Activated T-helper 1 cell treated with Interleukin-2 at 50 U/mL for 16 hours (primary cell): Measurements from ENCODE around the gene RNF214.
"Not testable (repeated sequence)": the region's sequence is repeated elsewhere in the genome, so short reads cannot be mapped to it uniquely, and the experiment has no call there.

Source experiments
- DNase-seq: peaks from one replicate; pipeline ENCODE4 v3.0.0-alpha.2; 2020; ENCODE audit warnings: low read depth

The RNF214 gene

DNA sequence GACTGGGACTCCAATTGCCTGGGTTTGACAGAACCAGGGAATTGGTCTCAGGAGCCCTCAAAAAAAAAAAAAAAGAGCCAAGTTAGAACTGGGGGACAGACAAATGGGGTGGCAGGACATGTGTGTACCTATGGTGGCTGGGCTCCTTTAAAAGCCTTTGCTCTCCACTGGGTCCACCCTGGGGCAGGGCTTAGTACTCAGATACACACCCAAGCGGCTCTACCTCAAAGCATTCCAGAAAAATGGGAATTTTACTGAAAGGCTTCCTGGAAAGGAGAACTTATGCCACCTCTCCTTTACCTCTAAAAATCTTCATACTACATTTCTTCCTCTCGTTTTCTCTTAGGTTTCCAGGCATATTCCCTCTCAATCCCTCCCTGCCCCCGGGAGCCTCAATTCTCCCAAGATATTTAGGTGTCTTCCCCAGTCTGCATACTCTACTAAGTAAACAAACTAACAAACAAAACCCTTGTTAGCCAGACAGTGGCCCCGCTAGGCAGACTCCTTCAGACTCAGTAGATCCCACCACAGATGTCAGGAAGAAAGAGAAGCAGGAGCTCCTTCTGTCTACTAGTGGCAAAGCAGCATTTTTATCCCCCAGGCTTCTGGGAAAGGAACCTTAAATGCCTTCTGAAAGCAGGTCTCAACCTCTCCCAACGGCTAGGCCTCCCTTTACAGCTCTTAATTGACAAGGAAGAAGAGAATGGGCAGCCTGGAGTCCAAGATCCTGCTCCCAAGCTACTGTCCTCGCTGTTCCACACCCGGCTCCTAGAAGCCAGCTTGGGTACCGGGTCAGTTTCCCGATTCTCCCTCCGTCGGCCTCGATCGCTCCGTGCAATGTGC is 1.3 kb upstream of the RNF214 start:
- no peak for DNase-seq

- no peak for DNase-seq
Observed at GRCh38 chr11:117231842-117232091, 704 bp upstream of the RNF214 start, which contains the start of gene PCSK7. TSS of gene PCSK7 (minus strand) at chr11:117232073. CDS start at chr11:117229844, 2,229 bp downstream.

GRCh38 chr11:117232911-117233409 is 489 bp downstream of the RNF214 start:
- no peak for DNase-seq

GRCh38 chr11:117238221-117238620 is 5.8 kb downstream of the RNF214 start:
- no peak for DNase-seq

DNA sequence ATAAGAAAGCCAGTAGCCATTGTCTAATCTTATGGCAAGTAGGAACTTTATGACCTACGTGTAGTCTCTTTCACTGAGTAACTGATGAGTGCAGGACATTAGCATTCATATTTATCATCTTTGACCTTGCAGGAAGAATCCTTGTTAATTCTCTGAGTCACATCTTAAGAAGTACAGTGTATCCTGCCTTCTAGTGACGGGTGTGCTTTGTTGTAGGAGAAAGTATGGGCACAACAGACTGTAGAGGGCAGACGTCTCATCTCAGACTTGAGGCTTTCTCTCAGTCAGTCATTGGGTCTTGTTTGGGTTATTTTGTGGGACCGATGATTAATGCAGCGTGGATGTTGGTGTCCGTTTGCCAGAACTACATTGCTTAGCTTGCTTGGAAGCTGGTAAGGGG is 6.8 kb downstream of the RNF214 start:
- DNase-seq: no peak

- no peak for DNase-seq
Observed at GRCh38 chr11:117248341-117248740, 15.9 kb downstream of the RNF214 start.

DNA sequence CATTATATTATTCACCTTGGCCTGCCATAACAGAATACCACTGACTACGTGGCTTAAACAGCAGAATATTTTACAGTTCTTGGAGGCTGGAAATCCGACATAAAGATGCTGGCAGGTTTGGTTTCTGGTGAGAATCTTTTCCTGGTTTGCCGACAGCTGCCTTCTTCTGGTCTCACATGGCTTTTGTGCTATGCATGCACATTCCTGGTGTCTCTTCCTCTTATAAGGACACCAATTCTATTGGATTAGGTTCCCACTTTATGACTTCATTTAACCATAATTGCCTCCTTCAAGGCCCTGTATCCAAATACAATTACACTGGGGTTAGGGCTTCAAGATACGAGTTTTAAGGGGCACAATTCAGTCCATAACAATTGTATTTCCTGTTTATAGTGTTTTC is 17.1 kb downstream of the RNF214 start:
- no peak for DNase-seq

DNA sequence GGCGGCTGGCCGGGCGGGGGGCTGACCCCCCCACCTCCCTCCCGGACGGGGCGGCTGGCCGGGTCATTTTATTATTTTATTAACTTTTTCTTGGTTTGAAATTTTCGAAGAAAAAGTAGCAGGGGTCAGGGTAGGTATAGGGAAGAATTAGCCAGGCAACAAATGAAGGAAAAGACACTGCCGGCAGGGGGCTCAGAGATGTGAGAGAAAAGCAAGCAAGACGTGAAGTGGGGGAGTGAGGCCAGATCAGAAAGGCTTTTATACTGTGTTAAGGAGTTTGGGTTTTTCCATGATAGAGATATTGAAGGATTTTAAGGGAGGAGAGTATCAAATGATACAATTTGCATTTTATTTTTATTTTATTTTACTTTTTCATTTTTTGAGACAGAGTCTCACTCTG is 19.0 kb downstream of the RNF214 start:
- no peak for DNase-seq

DNA sequence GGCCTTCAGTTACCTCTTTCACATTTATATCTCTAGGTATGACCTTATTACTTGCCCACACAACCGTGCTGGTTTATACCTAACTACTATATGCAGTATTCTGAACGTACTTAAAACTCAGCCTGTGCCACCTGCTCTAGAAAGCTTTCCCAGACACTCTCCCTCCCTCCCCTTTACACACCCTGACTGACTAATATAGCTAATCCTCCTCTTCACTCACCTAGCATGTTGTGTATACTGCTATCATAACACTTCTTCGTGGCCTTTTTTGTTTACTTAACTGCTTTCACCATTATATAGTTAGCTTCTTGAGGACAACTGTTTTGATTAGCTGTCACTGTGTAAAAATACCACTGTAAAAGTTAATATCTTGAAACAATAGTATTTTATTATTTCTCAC is 23.5 kb downstream of the RNF214 start:
- no peak for DNase-seq

- no peak for DNase-seq
Observed at GRCh38 chr11:117256573-117256972, 24.1 kb downstream of the RNF214 start.

- DNase-seq: no peak
Observed at GRCh38 chr11:117258576-117258975, 26.1 kb downstream of the RNF214 start.

GRCh38 chr11:117259417-117259816 is 26.9 kb downstream of the RNF214 start:
- DNase-seq: no peak

- not testable (repeated sequence) for DNase-seq
Observed at GRCh38 chr11:117264624-117265323, 32.3 kb downstream of the RNF214 start.

DNA sequence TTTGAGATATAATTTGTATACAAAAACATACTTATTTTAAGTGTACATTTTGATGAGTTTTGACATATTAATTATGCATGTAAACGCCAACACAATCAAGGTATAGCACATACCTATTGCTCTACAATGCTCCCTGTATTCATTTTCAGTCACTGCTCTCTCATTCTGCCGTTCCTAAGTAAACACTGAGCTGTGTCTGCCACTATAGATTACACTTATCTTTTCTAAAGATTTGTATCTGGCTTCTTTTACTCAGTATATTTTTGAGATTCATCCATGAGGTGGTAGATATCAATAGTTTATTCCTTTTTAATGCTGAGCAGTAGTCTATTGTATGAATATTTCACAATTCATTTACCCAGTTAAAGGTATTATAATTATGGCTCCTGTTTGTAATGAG is 33.3 kb downstream of the RNF214 start:
- DNase-seq: no peak

DNA sequence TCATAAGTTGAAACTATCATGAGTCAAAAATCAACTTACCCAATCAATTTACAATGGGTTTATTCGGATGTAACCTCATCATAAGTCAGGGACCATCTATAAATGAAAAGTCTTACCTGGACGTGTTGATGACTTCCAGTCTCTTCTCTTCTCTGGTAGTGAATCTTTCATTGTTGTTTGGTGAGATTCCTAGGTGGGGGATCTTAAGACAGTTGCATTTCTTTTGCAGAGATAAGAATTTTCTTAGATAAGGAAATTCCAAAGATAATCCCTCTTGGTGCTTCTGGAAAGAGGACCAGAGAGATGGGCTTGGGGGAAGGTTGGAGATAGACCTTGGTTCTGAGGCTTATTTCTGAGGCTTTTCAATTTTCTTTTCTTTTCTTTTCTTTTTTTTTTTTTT is 37.4 kb downstream of the RNF214 start:
- no peak for DNase-seq

DNA sequence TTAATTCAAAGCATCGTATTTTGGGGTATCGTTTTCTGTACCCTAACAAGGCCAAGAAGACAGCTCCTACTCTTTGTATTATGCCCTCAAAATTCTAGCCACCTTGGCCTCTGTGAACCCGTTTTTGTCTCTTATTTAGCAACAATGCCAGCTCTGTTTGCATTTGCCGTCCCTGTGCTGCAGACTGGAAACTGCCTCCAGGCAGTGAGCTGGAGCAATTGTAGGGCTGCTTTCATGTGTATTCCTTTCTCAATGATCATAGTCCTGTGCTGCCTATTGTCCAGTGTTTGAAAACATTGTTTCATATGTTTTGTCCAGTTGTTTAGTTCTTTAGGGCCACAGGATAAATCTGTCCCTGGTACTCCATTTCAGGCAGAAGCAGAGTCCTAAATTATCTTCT is 38.7 kb downstream of the RNF214 start:
- no peak for DNase-seq

DNA sequence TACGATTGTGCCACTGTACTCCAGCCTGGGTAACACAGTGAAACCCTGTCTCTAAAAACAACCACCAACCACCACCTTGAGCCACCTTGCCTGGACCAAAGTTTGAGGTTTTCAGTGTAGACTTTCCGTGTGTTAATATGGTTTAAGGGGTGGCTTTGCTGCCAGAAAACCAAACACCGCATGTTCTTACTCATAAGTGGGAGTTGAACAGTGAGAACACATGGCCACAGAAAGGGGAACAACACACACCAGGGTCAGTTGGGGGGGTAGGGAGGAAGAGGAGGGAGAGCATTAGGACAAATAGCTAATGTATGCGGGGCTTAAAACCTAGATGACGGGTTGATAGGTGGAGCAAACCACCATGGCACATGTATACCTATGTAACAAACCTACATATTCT is 39.7 kb downstream of the RNF214 start:
- DNase-seq: not testable (repeated sequence)

DNA sequence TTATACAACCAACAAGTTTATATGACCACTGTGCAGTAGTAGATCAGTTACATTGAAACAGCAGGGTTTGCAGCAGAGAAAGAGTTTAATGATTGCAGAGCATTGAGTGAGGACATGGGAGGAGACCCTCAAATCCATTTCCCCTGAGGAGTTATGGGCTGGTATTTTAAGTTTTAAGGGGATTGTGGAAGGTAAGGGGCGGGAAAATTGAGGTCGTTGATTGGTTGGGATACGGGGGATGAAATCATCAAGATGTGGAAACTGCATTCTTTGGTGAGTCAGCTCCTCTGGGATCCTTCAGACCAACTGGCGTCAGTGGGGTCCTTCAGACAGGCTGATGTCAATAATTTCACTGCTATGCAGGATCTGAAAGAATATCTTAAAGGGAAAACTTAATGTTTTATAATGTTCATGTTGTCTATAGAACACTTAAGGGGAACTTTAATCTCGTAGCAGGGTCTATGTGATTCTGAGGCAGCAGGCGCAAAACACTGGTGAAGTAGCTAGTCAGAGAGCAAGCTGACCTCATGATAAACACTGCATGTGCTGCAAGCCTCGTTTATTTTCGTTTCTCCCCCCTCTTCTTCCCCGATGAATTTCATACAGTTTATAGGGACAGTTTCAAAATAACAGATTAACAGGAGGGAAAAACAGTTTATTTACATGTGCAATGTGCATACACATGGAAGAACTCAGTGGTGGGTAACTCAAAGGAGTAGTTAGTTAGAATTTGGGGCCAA is 41.2 kb downstream of the RNF214 start:
- DNase-seq: no peak

DNA sequence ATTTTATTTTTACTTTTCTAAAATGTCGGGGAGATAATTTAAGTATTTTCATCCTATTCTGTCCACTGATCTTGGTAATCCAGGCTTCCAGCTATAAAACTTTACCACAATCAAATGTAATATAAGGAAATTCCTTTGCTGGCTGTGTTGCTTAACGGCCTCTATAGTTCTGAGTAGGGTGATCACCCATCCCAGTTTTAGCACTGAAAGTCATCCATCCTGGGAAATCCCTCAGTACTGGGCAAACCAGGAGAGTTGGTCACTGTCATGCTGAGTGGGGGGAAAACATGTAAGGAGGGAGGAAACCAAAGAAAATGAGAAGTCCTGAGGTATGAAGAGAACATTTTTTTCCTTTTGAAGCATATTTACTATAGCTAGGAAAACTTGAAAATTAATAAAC is 45.9 kb downstream of the RNF214 start:
- DNase-seq: no peak

GRCh38 chr11:117279711-117280376 is 47.4 kb downstream of the RNF214 start:
- no peak for DNase-seq

DNA sequence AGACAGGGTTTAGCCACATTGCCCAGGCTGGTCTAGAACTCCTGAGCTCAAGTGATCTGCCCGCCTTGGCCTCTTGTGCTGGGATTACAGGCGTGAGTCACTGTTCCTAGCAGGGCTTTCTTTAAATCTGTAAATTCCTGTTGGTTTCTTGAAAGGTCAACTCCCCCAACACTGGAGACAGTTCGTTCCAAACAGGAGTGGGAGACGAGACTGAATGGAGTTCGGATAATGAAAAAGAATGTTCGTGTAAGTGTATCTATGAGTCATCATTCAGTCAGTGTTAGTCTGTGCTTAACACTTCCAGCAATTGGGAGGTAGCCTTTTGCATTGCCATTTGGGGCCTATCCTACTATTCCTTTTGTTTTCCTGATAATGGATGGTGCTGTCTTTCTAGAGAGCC is 48.7 kb downstream of the RNF214 start:
- DNase-seq: no peak

DNA sequence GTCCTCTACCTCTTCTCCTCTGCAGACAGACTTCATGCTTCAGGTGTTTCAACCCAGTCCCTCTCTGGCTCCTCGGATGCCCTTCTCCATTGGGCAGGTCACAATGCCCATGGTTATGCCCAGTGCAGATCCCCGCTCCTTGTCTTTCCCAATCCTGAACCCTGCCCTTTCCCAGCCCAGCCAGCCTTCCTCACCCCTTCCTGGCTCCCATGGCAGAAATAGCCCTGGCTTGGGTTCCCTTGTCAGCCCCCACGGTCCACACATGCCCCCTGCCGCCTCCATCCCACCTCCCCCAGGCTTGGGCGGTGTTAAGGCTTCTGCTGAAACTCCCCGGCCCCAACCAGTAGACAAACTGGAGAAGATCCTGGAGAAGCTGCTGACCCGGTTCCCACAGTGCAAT is 49.4 kb downstream of the RNF214 start:
- DNase-seq: no peak
